A549 treated with dexamethasone at 1 μM for 4 hours (cell line): ENCODE measurements around the gene FAM222A. TPM values are rescaled to one million over a fixed set of nuclear protein-coding genes. Genes with fewer than 3 reads are reported as not detected.

ENCODE experiments used
- total RNA-seq: library from RNA; stranded (reverse); fragments of 200-300 nt; extraction: Qiagen RNA extraction; gene quantifications from 5 replicates; pipeline ENCODE4 v1.2.3, GENCODE V29; 2022

The FAM222A gene
- total RNA-seq, result 3.3 to 7.0 TPM (median 5.8 TPM) in 5 replicates

GRCh38 chr12:109713187-109714070 is at the start of gene FAM222A:
Gene FAM222A, plus strand, starts transcription at chr12:109713825. Its CDS starts 30,322 bp downstream, at chr12:109744147.

Other genes with a start within 250 kb of the FAM222A start
- gene KCTD10, start 236.5 kb upstream of the FAM222A start, total RNA-seq, result 44.0 to 57.7 TPM (median 50.0 TPM) in 5 replicates
- 12.3 to 17.0 TPM (median 14.4 TPM) in 5 replicates for gene UBE3B, start 236.2 kb upstream of the FAM222A start, total RNA-seq
- 26.9 to 29.4 TPM (median 28.4 TPM) in 5 replicates for gene MMAB, start 140.3 kb upstream of the FAM222A start, total RNA-seq
- gene MVK, start 140.0 kb upstream of the FAM222A start, total RNA-seq, result 5.1 to 8.2 TPM (median 7.5 TPM) in 5 replicates
- 0.08 to 0.19 TPM (median 0.17 TPM) in 5 replicates for gene TRPV4, start 119.6 kb downstream of the FAM222A start, total RNA-seq
- 20.3 to 23.0 TPM (median 21.6 TPM) in 5 replicates for gene GLTP, start 166.7 kb downstream of the FAM222A start, total RNA-seq
- 14.3 to 18.1 TPM (median 17.1 TPM) in 5 replicates for gene TCHP, start 186.4 kb downstream of the FAM222A start, total RNA-seq